Panc1 (cell line): ENCODE data around the gene CABS1. TPM values are rescaled to one million over a fixed set of nuclear protein-coding genes. Genes with fewer than 3 reads are reported as not detected.

Experiments used
- ATAC-seq: fragments of 200-7000 bp; cut with Tn5 transposase; 2 replicates; pipeline ENCODE4 v1.9.1; 2020; ENCODE audit warnings: mild to moderate bottlenecking, moderate library complexity
- BruUV-seq: library from RNA; stranded (reverse); fragments of 400-500 nt; replicated peaks from 2 replicates; lab custom pipeline; 2021; lab: Mats Ljungman, UMichigan
- CTCF ChIA-PET: fragments of 300-600 bp; sonication (Branson Sonifier 250); formaldehyde crosslinking; loops from one replicate; lab custom pipeline; 2022; ENCODE audit warnings: antibody characterized with exemption; lab: Charles Lee
- POLR2A ChIA-PET: fragments of 300-600 bp; sonication (Branson Sonifier 250); formaldehyde crosslinking; loops from one replicate; lab custom pipeline; 2022; ENCODE audit warnings: antibody characterized with exemption; lab: Charles Lee
- DNase-seq: peaks from one replicate; pipeline ENCODE4 v3.0.0-alpha.2; 2010; ENCODE audit warnings: low read depth, low spot score
- H3K27ac ChIP-seq: 2 replicates; pipeline ENCODE4 v1.5.1; 2011; ENCODE audit warnings: mild to moderate bottlenecking, low read length, inconsistent platforms
- H3K27me3 ChIP-seq: fragments of 200-500 bp; sonication (Bioruptor generic); 2 replicates; pipeline ENCODE4 v1.6.0; 2014; ENCODE audit warnings: low read length, inconsistent platforms; ENCODE audit not compliant: control insufficient read depth, insufficient read depth
- H3K36me3 ChIP-seq: fragments of 200-500 bp; sonication (Bioruptor generic); 2 replicates; pipeline ENCODE4 v1.5.1; 2014; ENCODE audit warnings: inconsistent platforms, mild to moderate bottlenecking, low read length, moderate library complexity; ENCODE audit not compliant: control insufficient read depth, insufficient read depth
- H3K4me1 ChIP-seq: 2 replicates; pipeline ENCODE4 v1.5.1; 2011; ENCODE audit warnings: inconsistent platforms, mild to moderate bottlenecking, low read length, moderate library complexity; ENCODE audit not compliant: control insufficient read depth, insufficient read depth
- H3K4me3 ChIP-seq, 2 experiments: 2 replicates each; pipeline ENCODE4 v1.5.1; 2011 to 2012; ENCODE audit warnings: low read depth in 2 of 2, low read length in 2 of 2, mild to moderate bottlenecking in 2 of 2, inconsistent platforms in 1 of 2, moderate library complexity in 1 of 2
- H3K9me3 ChIP-seq: fragments of 200-500 bp; sonication (Bioruptor generic); 2 replicates; pipeline ENCODE4 v1.5.1; 2014; ENCODE audit warnings: low read depth, mild to moderate bottlenecking, inconsistent platforms, low read length, moderate library complexity; ENCODE audit not compliant: control insufficient read depth, insufficient read depth
- POLR2AphosphoS5 ChIP-seq: IDR thresholded peaks from 2 replicates; pipeline ENCODE4 v1.6.1; 2012; ENCODE audit warnings: mild to moderate bottlenecking, low read depth, low read length, moderate library complexity
- SIN3A ChIP-seq: IDR thresholded peaks from 2 replicates; pipeline ENCODE4 v1.6.1; 2012; ENCODE audit warnings: low read depth, mild to moderate bottlenecking, low read length, moderate library complexity, borderline replicate concordance; ENCODE audit not compliant: insufficient read depth
- TCF7L2 ChIP-seq: IDR thresholded peaks from 2 replicates; pipeline ENCODE4 v1.6.1; 2011; ENCODE audit warnings: mild to moderate bottlenecking, low read depth, low read length, inconsistent platforms
- in situ Hi-C: cut with HindIII; loops from 2 replicates; pipeline ENCODE4 v1.10.0; 2016; ENCODE audit warnings: low sequenced_read_pairs, low pct_unique_long_range_greater_than_20kb
- intact Hi-C: fragments of 100-400 bp; cut with micrococcal nuclease; formaldehyde crosslinking; loops from one replicate; pipeline ENCODE4 v1.10.0; 2022; ENCODE audit not compliant: unreplicated experiment
- total RNA-seq: library from RNA; stranded (reverse); gene quantifications from one replicate; pipeline ENCODE4 v1.2.1, GENCODE V29; 2021; ENCODE audit not compliant: unreplicated experiment
- TF ChIP-seq, protein P1 (sequence below): fragments of 450-650 bp; IDR thresholded peaks from 2 replicates; pipeline ENCODE4 v1.5.1; 2017; ENCODE audit warnings: mild to moderate bottlenecking
- TF ChIP-seq, protein P2 (sequence below), 2 experiments: IDR thresholded peaks; 2 replicates each; pipeline ENCODE4 v1.6.1; 2011 to 2012; ENCODE audit warnings: low read depth in 2 of 2, control low read depth in 1 of 2, low read length in 1 of 2, mild to moderate bottlenecking in 1 of 2, moderate library complexity in 1 of 2; ENCODE audit not compliant: insufficient read depth in 1 of 2

Gene CABS1
- total RNA-seq, 1 experiment from 2014 or later: not detected

DNA sequence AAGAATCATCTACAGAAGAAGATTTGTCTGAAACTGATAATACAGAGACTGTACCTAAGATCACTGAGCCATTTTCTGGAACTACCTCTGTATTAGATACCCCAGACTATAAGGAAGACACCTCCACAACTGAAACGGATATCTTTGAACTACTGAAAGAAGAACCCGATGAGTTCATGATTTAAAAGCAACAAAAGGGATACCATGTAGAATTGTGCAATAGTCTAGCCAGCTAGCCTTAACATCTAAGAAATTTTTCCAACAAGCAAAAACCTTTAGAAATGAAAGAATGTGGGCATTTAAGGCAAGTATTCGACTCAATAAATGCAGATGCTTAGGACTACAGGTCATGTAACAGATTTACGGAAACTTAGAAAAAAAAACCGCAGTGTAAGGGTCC lies 1.3 kb downstream of the CABS1 start:
- intact Hi-C loops: no loop called here
- CTCF ChIA-PET: no interaction called here
- Histone ChIP-seq H3K9me3 (no peaks in the 10 kb centered on the region), H3K36me3 (no peaks in the 10 kb centered on the region), H3K4me1 (no peaks in the 10 kb centered on the region), H3K4me3 (no peak overlapping the region), H3K27ac (no peak overlapping the region), H3K27me3 (no peaks in the 10 kb centered on the region)
- in situ Hi-C loops: no loop called here
- BruUV-seq: no TSS peak
- TF ChIP-seq, protein P1, sequence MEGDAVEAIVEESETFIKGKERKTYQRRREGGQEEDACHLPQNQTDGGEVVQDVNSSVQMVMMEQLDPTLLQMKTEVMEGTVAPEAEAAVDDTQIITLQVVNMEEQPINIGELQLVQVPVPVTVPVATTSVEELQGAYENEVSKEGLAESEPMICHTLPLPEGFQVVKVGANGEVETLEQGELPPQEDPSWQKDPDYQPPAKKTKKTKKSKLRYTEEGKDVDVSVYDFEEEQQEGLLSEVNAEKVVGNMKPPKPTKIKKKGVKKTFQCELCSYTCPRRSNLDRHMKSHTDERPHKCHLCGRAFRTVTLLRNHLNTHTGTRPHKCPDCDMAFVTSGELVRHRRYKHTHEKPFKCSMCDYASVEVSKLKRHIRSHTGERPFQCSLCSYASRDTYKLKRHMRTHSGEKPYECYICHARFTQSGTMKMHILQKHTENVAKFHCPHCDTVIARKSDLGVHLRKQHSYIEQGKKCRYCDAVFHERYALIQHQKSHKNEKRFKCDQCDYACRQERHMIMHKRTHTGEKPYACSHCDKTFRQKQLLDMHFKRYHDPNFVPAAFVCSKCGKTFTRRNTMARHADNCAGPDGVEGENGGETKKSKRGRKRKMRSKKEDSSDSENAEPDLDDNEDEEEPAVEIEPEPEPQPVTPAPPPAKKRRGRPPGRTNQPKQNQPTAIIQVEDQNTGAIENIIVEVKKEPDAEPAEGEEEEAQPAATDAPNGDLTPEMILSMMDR: no peak
- no peak for TF ChIP-seq SIN3A
- TF ChIP-seq TCF7L2: no peak
- TF ChIP-seq POLR2AphosphoS5: no peak
- TF ChIP-seq, protein P2, sequence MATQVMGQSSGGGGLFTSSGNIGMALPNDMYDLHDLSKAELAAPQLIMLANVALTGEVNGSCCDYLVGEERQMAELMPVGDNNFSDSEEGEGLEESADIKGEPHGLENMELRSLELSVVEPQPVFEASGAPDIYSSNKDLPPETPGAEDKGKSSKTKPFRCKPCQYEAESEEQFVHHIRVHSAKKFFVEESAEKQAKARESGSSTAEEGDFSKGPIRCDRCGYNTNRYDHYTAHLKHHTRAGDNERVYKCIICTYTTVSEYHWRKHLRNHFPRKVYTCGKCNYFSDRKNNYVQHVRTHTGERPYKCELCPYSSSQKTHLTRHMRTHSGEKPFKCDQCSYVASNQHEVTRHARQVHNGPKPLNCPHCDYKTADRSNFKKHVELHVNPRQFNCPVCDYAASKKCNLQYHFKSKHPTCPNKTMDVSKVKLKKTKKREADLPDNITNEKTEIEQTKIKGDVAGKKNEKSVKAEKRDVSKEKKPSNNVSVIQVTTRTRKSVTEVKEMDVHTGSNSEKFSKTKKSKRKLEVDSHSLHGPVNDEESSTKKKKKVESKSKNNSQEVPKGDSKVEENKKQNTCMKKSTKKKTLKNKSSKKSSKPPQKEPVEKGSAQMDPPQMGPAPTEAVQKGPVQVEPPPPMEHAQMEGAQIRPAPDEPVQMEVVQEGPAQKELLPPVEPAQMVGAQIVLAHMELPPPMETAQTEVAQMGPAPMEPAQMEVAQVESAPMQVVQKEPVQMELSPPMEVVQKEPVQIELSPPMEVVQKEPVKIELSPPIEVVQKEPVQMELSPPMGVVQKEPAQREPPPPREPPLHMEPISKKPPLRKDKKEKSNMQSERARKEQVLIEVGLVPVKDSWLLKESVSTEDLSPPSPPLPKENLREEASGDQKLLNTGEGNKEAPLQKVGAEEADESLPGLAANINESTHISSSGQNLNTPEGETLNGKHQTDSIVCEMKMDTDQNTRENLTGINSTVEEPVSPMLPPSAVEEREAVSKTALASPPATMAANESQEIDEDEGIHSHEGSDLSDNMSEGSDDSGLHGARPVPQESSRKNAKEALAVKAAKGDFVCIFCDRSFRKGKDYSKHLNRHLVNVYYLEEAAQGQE (IDR thresholded peaks at IDR 0.05; ENCODE audit: insufficient read depth in 1 of 2, low read depth in 2 of 2, low read length in 1 of 2): no peak
- ATAC-seq: no peak
- POLR2A ChIA-PET: no interaction called here
- no peak for DNase-seq

DNA sequence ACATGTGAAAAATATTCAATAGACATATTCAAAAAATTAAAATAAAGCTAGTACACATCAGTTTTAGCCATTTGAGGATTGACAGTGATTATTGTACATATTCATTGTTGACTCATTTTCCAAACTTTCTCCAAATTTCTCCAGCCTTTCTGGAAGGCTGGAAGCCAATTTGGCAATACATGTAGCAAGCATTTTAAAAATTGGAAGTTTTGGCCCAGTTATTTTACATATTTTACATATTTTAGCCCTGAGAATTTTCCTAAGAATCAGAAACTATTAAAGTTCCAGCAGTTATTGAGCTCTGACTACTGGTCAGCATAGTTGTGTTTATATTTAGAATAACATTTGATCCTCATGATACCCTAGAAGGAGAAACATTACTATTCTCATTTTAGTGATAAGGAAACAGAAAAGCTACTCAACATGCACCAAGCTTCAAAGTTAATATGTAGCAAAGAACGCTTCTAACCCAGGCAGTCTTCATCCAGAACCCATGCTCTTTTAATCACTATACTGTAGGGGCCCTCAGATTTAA lies 3.2 kb downstream of the CABS1 start:
- Histone ChIP-seq H3K27ac (no peak overlapping the region), H3K27me3 (no peaks in the 10 kb centered on the region), H3K4me1 (no peaks in the 10 kb centered on the region), H3K9me3 (no peaks in the 10 kb centered on the region), H3K4me3 (no peak overlapping the region), H3K36me3 (no peaks in the 10 kb centered on the region)
- POLR2A ChIA-PET: no interaction called here
- in situ Hi-C loops (no loop called here), intact Hi-C loops (no loop called here)
- CTCF ChIA-PET: no interaction called here
- no peak for ATAC-seq
- no TSS peak for BruUV-seq
- TF ChIP-seq, protein P2 (IDR thresholded peaks at IDR 0.05; ENCODE audit: insufficient read depth in 1 of 2, low read depth in 2 of 2, low read length in 1 of 2): no peak
- DNase-seq: no peak
